COLO829 (cell line): ENCODE data around the gene SNX3.
"Not testable (repeated sequence)": the region's sequence is repeated elsewhere in the genome, so short reads cannot be mapped to it uniquely, and the experiment has no call there.

ENCODE experiments used
- DNase-seq: peaks from one replicate; pipeline ENCODE4 v3.0.0; 2012; ENCODE audit warnings: low spot score

Gene SNX3

GRCh38 chr6:108260126-108260808 is 573 bp downstream of the SNX3 start:
- DNase-seq = no peak

- DNase-seq = no peak
These were observed 6.1 kb downstream of the SNX3 start for GRCh38 chr6:108254433-108255410.

- DNase-seq = no peak
These were observed 7.6 kb downstream of the SNX3 start for GRCh38 chr6:108253241-108253640.

- DNase-seq = no peak
These were observed 8.8 kb downstream of the SNX3 start for GRCh38 chr6:108252055-108252454.

GRCh38 chr6:108251252-108251651 is 9.6 kb downstream of the SNX3 start:
- DNase-seq = no peak

GRCh38 chr6:108250240-108250866 is 10.5 kb downstream of the SNX3 start:
- no peak for DNase-seq

- DNase-seq = no peak
These were observed 12.8 kb downstream of the SNX3 start for GRCh38 chr6:108247965-108248536.

GRCh38 chr6:108245095-108245494 is 15.7 kb downstream of the SNX3 start:
- DNase-seq = not testable (repeated sequence)

GRCh38 chr6:108243836-108244235 is 17.0 kb downstream of the SNX3 start:
- DNase-seq = no peak

- DNase-seq = no peak
These were observed 18.1 kb downstream of the SNX3 start for GRCh38 chr6:108242721-108243120.

- DNase-seq = no peak
These were observed 18.6 kb downstream of the SNX3 start for GRCh38 chr6:108242259-108242658.

GRCh38 chr6:108238322-108238721 is 22.5 kb downstream of the SNX3 start:
- DNase-seq = no peak

- DNase-seq = no peak
These were observed 24.0 kb downstream of the SNX3 start for GRCh38 chr6:108236791-108237190.

- no peak for DNase-seq
These were observed 25.7 kb downstream of the SNX3 start for GRCh38 chr6:108235127-108235526.

- DNase-seq = no peak
These were observed 32.4 kb downstream of the SNX3 start for GRCh38 chr6:108228416-108228815.

- DNase-seq = no peak
These were observed 33.5 kb downstream of the SNX3 start for GRCh38 chr6:108227290-108227689.

GRCh38 chr6:108222504-108222903 is 38.3 kb downstream of the SNX3 start:
- no peak for DNase-seq

GRCh38 chr6:108222064-108222463 is 38.8 kb downstream of the SNX3 start:
- DNase-seq = no peak

- DNase-seq = no peak
These were observed 49.2 kb downstream of the SNX3 start for GRCh38 chr6:108211671-108212070.

GRCh38 chr6:108210556-108210955 is 50.3 kb downstream of the SNX3 start:
- no peak for DNase-seq

- no peak for DNase-seq
These were observed 51.1 kb downstream of the SNX3 start for GRCh38 chr6:108209738-108210137.

- no peak for DNase-seq
These were observed 53.8 kb downstream of the SNX3 start for GRCh38 chr6:108207013-108207412.
